SK-N-SH (cell line): Measurements from ENCODE around the gene ICA1.

Experiments used
- CTCF ChIP-seq: fragments of 200-600 bp; sonication (generic); IDR thresholded peaks from 2 replicates; pipeline ENCODE4 v1.6.1; 2017; ENCODE audit warnings: antibody characterized with exemption, mild to moderate bottlenecking, moderate library complexity
- ELF1 ChIP-seq: IDR thresholded peaks from 2 replicates; pipeline ENCODE4 v1.4.0; 2012
- EP300 ChIP-seq, 2 experiments: IDR thresholded peaks; 2 replicates each; pipeline versions ENCODE4 v1.4.0 to v1.6.1; 2012; ENCODE audit warnings: borderline replicate concordance in 1 of 2, low read depth in 1 of 2, low read length in 1 of 2
- FOSL2 ChIP-seq: IDR thresholded peaks from 2 replicates; pipeline ENCODE4 v1.4.0; 2012; ENCODE audit warnings: low read depth, mild to moderate bottlenecking, moderate library complexity, borderline replicate concordance
- FOXJ3 ChIP-seq: sonication (generic); formaldehyde crosslinking; IDR thresholded peaks from 2 replicates; pipeline ENCODE4 v1.5.1; 2020; ENCODE audit warnings: mild to moderate bottlenecking, missing genetic modification reagents
- GATA2 ChIP-seq: sonication (generic); formaldehyde crosslinking; IDR thresholded peaks from 2 replicates; pipeline ENCODE4 v1.5.0; 2020; ENCODE audit warnings: mild to moderate bottlenecking, missing genetic modification reagents
- JUND ChIP-seq: IDR thresholded peaks from 2 replicates; pipeline ENCODE4 v1.4.0; 2012
- MAX ChIP-seq: IDR thresholded peaks from 2 replicates; pipeline ENCODE4 v1.4.0; 2012; ENCODE audit warnings: low read depth
- MXI1 ChIP-seq: IDR thresholded peaks from 2 replicates; pipeline ENCODE4 v1.6.1; 2012; ENCODE audit warnings: mild to moderate bottlenecking, low read depth, low read length, improper control_type of control experiment
- PBX3 ChIP-seq: IDR thresholded peaks from 2 replicates; pipeline ENCODE4; 2012
- POLR2AphosphoS5 ChIP-seq: IDR thresholded peaks from 2 replicates; pipeline ENCODE4 v1.6.1; 2012; ENCODE audit warnings: low read depth, low read length
- RAD21 ChIP-seq: IDR thresholded peaks from 2 replicates; pipeline ENCODE4 v1.6.1; 2012; ENCODE audit warnings: mild to moderate bottlenecking, low read length
- YY1 ChIP-seq: IDR thresholded peaks from 2 replicates; pipeline ENCODE4 v1.4.0; 2012; ENCODE audit warnings: low read depth, mild to moderate bottlenecking

GRCh38 chr7:8282871-8283270, 20.9 kb upstream of the ICA1 start:
- no peak for TF ChIP-seq GATA2
- no peak for TF ChIP-seq CTCF
- TF ChIP-seq RAD21: no peak
- TF ChIP-seq FOSL2: no peak
- TF ChIP-seq POLR2AphosphoS5: no peak
- no peak for TF ChIP-seq FOXJ3
- TF ChIP-seq PBX3: no peak
- no peak for TF ChIP-seq JUND
- TF ChIP-seq EP300 (IDR thresholded peaks at IDR 0.05; ENCODE audit: borderline replicate concordance in 1 of 2, low read depth in 1 of 2, low read length in 1 of 2): no peak
- no peak for TF ChIP-seq YY1
- TF ChIP-seq MAX: no peak
- no peak for TF ChIP-seq ELF1
- TF ChIP-seq MXI1: no peak
